HepG2 (cell line): ENCODE data around the gene IL11RA. TPM values are rescaled to one million over a fixed set of nuclear protein-coding genes. Genes with fewer than 3 reads are reported as not detected.

Source experiments
- CENPT ChIP-seq: sonication (generic); formaldehyde crosslinking; IDR thresholded peaks from 2 replicates; pipeline ENCODE4 v1.8.0; 2022; ENCODE audit warnings: low read depth, mild to moderate bottlenecking, moderate library complexity, missing genetic modification reagents
- ZBTB38 ChIP-seq: sonication (generic); formaldehyde crosslinking; IDR thresholded peaks from 2 replicates; pipeline ENCODE4 v1.5.1; 2020; ENCODE audit warnings: mild to moderate bottlenecking, missing genetic modification reagents
- ZNF274 ChIP-seq: sonication (generic); formaldehyde crosslinking; IDR thresholded peaks from 2 replicates; pipeline ENCODE4 v1.5.1; 2020; ENCODE audit warnings: mild to moderate bottlenecking, missing genetic modification reagents
- ZNF891 ChIP-seq: sonication (generic); formaldehyde crosslinking; IDR thresholded peaks from 2 replicates; pipeline ENCODE4 v1.5.0; 2020; ENCODE audit warnings: mild to moderate bottlenecking, missing genetic modification reagents
- polyA plus RNA-seq, 8 experiments: library from polyadenylated mRNA; depleted of rRNA in 3 of 8; stranded (reverse) in 7 of 8; unstranded in 1 of 8; fragments of >200 nt; fragmentation: Illumina TruSeq in 4 of 8; extraction: Trizol in 4 of 8; gene quantifications; 2 replicates each; pipeline versions ENCODE4 v1.2.1 to v1.2.3, GENCODE V29; 2011 to 2016; ENCODE audit warnings: low read depth in 4 of 8, missing spikeins in 1 of 8, mixed read lengths in 1 of 8; ENCODE audit not compliant: insufficient read depth in 1 of 8
- total RNA-seq, 5 experiments: library from RNA; depleted of rRNA; stranded (reverse); fragments of >200 nt; fragmentation: Illumina TruSeq; extraction: Trizol; gene quantifications; 2 replicates each; pipeline ENCODE4 v1.2.3, GENCODE V29; 2016; ENCODE audit warnings: low read depth in 1 of 5
- TF ChIP-seq, protein P1 (sequence below): sonication (generic); formaldehyde crosslinking; IDR thresholded peaks from 2 replicates; pipeline ENCODE4 v1.4.0; 2020; ENCODE audit warnings: mild to moderate bottlenecking, missing genetic modification reagents

The IL11RA gene
- total and polyA plus RNA-seq, 2 of the 13 experiments (the other 11 are each of a cell fraction or from before 2014, with no cell fraction given), result 2.0 to 4.2 TPM

DNA sequence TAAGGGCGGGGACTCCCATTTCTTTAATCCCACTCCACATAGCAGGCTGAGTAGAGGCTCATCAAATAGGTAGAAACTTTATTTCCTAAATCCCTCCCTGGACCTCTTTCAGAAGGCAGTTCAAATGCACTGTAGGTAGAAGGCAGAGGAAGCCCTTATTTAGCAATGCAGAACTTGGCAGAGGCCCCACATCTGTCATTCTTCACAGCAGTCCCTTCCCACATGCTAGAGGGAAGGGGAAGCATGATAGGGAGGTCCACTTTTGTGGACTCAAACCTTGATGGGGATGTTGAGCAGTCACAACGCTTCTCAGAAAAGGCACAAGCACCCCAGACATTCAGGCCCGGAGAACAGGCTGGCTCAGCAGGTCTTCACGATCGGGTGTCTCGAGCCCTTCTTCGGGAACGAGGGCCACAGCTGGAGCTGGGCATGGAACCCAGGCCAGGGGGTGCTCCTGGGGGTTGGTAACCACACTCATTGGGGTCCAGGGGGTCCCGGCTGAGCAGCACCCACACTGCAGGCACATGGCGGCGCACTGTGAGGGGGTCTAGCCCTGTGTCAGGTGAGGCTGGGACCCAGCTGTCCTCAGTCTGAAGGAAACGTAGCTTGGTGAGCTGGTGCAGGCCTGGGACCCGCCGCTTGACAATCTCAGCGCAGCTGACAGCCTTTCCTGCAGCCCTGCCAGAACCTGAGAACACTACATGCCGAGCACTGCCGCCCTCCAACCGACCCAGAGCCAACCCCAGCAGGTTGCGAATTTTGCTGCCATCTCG is 41.4 kb upstream of the IL11RA start (continued):
- TF ChIP-seq, protein P1, sequence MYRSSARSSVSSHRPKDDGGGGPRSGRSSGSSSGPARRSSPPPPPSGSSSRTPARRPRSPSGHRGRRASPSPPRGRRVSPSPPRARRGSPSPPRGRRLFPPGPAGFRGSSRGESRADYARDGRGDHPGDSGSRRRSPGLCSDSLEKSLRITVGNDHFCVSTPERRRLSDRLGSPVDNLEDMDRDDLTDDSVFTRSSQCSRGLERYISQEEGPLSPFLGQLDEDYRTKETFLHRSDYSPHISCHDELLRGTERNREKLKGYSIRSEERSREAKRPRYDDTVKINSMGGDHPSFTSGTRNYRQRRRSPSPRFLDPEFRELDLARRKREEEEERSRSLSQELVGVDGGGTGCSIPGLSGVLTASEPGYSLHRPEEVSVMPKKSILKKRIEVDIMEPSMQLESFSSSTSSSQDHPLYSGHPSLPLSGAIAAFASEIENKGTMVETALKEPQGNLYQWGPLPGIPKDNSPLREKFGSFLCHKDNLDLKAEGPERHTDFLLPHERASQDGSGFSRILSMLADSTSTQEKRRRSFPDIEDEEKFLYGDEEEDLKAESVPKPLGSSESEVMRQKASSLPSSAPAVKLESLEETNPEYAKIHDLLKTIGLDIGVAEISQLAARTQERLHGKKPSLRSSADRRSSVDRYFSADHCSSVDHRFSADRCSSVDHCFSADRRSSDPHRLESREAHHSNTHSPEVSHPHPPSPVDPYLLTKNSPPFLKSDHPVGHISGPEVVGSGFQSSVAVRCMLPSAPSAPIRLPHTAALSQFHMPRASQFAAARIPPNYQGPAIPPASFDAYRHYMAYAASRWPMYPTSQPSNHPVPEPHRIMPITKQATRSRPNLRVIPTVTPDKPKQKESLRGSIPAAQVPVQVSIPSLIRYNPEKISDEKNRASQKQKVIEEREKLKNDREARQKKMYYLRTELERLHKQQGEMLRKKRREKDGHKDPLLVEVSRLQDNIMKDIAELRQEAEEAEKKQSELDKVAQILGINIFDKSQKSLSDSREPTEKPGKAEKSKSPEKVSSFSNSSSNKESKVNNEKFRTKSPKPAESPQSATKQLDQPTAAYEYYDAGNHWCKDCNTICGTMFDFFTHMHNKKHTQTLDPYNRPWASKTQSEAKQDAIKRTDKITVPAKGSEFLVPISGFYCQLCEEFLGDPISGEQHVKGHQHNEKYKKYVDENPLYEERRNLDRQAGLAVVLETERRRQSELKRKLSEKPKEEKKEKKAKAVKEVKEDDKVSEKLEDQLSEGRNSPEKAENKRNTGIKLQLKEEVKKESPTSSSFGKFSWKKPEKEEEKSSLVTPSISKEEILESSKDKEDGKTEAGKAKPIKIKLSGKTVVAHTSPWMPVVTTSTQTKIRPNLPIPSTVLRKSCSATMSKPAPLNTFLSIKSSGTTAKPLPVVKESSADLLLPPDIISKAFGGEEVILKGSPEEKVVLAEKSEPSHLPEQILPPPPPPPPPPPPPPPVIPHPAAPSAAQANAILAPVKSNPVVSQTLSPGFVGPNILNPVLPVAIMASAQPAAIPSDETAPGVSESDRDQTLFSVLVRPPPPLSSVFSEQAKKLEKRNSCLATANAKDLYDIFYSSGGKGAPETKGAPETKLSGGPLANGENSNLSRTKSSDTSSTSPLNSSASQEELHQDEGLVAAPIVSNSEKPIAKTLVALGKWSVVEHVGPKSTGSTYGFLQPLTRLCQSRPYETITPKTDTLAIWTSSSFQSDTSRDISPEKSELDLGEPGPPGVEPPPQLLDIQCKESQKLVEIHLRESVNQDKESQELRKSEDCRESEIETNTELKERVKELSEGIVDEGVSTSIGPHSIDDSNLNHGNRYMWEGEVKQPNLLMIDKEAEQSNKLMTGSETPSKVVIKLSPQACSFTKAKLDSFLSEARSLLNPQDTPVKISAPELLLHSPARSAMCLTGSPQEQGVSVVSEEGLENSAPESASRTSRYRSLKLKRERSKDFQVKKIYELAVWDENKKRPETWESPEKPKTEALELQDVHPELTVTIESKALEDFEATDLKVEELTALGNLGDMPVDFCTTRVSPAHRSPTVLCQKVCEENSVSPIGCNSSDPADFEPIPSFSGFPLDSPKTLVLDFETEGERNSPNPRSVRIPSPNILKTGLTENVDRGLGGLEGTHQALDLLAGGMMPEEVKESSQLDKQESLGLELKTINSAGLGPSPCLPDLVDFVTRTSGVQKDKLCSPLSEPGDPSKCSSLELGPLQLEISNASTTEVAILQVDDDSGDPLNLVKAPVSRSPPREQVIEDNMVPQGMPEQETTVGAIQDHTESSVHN (CRISPR knock-in tag), result no peak
- TF ChIP-seq CENPT, result no peak
- no peak for TF ChIP-seq ZNF891 (CRISPR knock-in tag)
- peak; percentile 23; the same call in 1 of the 2 replicates for TF ChIP-seq ZNF274
- TF ChIP-seq ZBTB38 (CRISPR knock-in tag), result 0 out of 2 replicates have a peak, but pooled peaks have one; percentile 41
